ENCODE data around the gene TMTC3. TPM values are rescaled to one million over a fixed set of nuclear protein-coding genes. Genes with fewer than 3 reads are reported as not detected.

The TMTC3 gene
- total RNA-seq, 2 donors from 2014 or later, result 7.3 to 9.8 TPM

DNA sequence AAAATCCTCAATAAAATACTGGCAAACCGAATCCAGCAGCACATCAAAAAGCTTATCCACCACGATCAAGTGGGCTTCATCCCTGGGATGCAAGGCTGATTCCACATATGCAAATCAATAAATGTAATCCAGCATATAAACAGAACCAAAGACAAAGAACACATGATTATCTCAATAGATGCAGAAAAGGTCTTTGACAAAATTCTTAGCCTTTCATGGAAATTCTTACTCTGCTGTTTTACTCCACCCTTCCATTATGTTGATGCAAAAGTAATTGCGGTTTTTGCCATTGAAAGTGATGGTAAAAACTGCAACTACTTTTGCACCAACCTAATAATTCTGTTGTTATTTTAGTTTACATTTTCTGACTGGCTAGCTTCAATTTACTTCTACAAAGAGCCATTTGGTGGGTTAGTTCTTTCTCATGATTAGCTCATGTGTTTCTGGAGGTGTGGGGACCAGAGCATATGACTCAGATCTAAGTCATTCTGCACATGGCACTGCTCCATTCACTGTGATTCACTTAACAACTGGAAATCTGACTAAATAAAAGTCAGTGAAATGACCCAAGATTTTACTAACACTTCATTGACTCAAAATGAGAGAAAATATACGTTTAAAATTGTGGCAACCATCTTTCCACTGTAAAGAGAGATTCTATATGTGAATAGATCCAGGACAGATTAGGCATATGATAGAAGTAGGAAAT, 99.9 kb downstream of the TMTC3 start:
- Mint-ChIP-seq H3K4me3 (peak overlapping the region; percentile 25 to 70), H3K27me3 (ENCODE audit: low read depth) (peaks cover 24% of the 10 kb centered on the region), H3K27ac (peak overlapping the region; percentile 95), H3K4me1 (ENCODE audit: low read depth) (peaks cover 51% of the 10 kb centered on the region), H3K9me3 (peaks cover 5 to 7% of the 10 kb centered on the region in 2 donors), H3K36me3 (ENCODE audit: insufficient read depth in 2 of 2) (peaks cover 4 to 5% of the 10 kb centered on the region in 2 donors)
- ATAC-seq (replicated peaks in 1 of 2) (peak; percentile 96 to 98), DNase-seq (peak; percentile 57 to 58)

DNA sequence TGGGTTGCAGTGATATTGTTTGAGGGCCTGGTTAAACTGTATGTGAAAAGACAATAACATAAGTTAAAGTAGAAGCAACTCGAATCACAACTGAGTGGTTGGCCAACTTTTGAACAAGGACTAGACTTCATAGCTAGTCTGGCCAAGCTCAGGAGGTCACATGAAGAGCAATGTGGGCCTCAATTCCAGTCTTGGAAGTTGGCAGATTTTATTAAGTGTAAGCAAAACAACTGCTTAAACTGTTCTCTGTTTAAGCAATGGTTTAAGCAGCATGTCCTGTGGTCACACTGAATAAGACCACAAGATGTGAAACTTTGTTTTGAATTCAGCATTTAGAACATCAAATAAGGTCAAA, 100.4 kb downstream of the TMTC3 start:
- peaks cover 4 to 5% of the 10 kb centered on the region in 2 donors for H3K36me3 Mint-ChIP-seq (ENCODE audit: insufficient read depth in 2 of 2)
- H3K27ac Mint-ChIP-seq, result peak overlapping the region; percentile 95
- DNase-seq (peak in 1 of 2 donors; percentile 9), ATAC-seq (replicated peaks in 1 of 2) (no peak)
- H3K9me3 Mint-ChIP-seq, result peaks cover 5 to 7% of the 10 kb centered on the region in 2 donors
- H3K4me3 Mint-ChIP-seq, result peak overlapping the region; percentile 25 to 70
- peaks cover 26% of the 10 kb centered on the region for H3K27me3 Mint-ChIP-seq (ENCODE audit: low read depth)
- H3K4me1 Mint-ChIP-seq (ENCODE audit: low read depth), result peaks cover 46% of the 10 kb centered on the region

DNA sequence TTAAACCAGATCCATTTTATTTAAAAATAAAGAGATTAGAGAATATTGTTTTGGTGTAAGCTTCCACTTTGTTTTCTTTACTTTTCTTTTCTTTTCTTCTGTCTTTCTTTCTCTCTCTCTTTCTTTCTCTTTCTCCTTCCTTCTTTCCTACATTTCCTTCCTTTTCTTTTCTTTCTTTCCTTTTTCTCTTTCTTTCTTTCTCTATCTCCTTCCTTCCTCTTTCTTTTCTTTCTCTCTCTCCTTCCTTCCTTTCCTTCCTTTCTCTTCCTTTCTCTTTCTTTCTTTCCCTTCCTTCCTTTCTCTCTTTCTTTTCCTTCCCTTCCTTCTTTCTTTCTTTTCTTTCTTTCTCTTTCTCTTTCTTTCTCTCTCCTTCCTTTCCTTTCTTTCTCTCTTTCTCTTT, 100.8 kb downstream of the TMTC3 start:
- Mint-ChIP-seq H3K9me3 (peaks cover 5 to 7% of the 10 kb centered on the region in 2 donors), H3K36me3 (ENCODE audit: insufficient read depth in 2 of 2) (peaks cover 3 to 5% of the 10 kb centered on the region in 2 donors), H3K27me3 (ENCODE audit: low read depth) (peaks cover 26% of the 10 kb centered on the region), H3K27ac (peak overlapping the region; percentile 95), H3K4me3 (peak overlapping the region; percentile 53 to 70), H3K4me1 (ENCODE audit: low read depth) (peaks cover 42% of the 10 kb centered on the region)
- DNase-seq, result no peak
- no peak for ATAC-seq (replicated peaks in 1 of 2)

DNA sequence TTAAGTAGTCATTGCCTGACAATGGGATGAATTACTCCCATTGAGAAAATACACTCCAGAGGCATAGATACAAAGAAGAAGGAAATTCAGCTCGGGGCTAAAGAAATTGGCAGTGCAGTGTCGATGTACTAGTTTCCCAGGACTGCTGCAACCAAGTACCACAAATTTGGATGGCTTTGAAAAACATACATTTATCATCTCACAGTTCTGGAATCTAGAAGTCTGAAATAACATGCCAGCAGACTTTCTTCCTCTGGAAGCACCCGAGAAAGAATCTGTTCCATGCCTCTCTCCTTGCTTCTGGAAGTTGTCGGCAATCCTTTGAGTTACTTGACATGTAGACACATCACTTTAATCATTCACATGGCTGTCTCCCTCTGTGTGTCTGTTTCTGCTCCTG, 101.9 kb downstream of the TMTC3 start:
- H3K27ac Mint-ChIP-seq, result no peak overlapping the region

DNA sequence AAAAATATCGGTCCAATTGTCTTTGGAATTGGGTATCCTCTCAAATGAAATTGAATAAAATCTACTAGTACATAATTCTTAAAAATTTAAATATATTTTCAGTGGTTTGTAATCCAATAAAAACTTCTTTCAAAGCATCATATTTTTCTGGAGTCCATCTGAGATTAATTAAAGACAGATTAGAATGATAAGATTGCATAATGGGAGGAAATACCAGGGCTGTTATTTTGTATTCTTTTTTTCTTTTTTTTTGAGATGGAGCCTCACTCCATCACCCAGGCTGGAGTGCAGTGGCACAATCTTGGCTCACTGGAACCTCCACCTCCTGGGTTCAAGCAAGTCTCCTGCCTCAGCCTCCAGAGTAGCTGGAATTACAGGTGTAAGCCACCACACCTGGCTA, 103.8 kb downstream of the TMTC3 start:
- peaks cover 35% of the 10 kb centered on the region for H3K4me1 Mint-ChIP-seq (ENCODE audit: low read depth)
- no peak for ATAC-seq (replicated peaks in 1 of 2)

More for the DNA sequence above, 101.9 kb downstream of the TMTC3 start:
- no peak for DNase-seq
- Mint-ChIP-seq H3K9me3 (peaks cover 5 to 7% of the 10 kb centered on the region in 2 donors), H3K27me3 (ENCODE audit: low read depth) (peaks cover 34% of the 10 kb centered on the region), H3K4me1 (ENCODE audit: low read depth) (peaks cover 36% of the 10 kb centered on the region), H3K4me3 (no peak overlapping the region), H3K36me3 (ENCODE audit: insufficient read depth in 2 of 2) (peaks cover 2 to 5% of the 10 kb centered on the region in 2 donors)
- no peak for ATAC-seq (replicated peaks in 1 of 2)

DNA sequence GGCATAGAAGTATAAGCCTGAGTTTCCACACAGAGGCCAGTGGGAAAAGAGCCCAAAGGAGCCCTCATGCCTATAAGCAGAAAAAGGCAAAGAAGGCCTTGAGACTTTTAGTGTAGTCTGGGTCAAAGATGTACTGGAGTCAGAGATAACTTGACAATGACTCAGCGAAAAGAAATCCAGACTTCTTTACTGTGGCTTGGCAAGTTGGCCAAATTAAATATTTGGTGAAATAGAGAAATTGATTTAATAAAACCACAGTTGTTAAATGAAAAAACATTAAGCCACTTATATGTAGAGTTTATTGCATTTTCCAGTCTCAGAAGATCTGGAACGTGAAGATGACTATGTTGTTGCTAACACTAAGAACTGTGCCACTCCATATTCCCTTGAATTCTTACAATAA, 105.1 kb downstream of the TMTC3 start:
- Mint-ChIP-seq H3K4me1 (ENCODE audit: low read depth) (peaks cover 24% of the 10 kb centered on the region), H3K27me3 (ENCODE audit: low read depth) (peaks cover 41% of the 10 kb centered on the region), H3K9me3 (peaks cover 2 to 7% of the 10 kb centered on the region in 2 donors), H3K4me3 (no peak overlapping the region), H3K27ac (no peak overlapping the region), H3K36me3 (ENCODE audit: insufficient read depth in 2 of 2) (no peaks in the 10 kb centered on the region)
- DNase-seq, result no peak
- ATAC-seq (replicated peaks in 1 of 2), result no peak

More for the DNA sequence above, 103.8 kb downstream of the TMTC3 start:
- H3K36me3 Mint-ChIP-seq (ENCODE audit: insufficient read depth in 2 of 2), result no peaks in the 10 kb centered on the region
- H3K9me3 Mint-ChIP-seq, result peaks cover 2 to 7% of the 10 kb centered on the region in 2 donors
- H3K27ac Mint-ChIP-seq, result no peak overlapping the region
- no peak for DNase-seq
- peaks cover 34% of the 10 kb centered on the region for H3K27me3 Mint-ChIP-seq (ENCODE audit: low read depth)
- H3K4me3 Mint-ChIP-seq, result no peak overlapping the region

DNA sequence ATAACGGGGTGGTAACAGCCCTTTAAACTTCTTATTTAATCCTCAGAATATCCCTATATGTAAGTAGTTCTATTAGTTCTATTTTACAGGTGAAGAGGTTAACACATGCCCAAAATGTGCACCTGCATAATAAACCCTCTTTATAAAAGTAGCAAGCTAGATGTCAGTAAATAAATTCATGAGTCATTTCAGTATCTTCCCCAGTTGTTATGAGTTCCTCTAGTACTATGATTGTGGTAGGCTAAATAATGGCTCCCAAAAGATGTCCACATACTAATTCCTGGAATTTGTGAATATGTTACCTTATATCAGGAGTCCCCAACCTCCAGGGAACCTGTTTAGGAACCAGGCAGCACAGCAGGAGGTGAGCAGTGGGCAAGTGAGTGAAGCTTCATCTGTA, 106.5 kb downstream of the TMTC3 start:
- DNase-seq, result no peak
- no peaks in the 10 kb centered on the region for H3K36me3 Mint-ChIP-seq (ENCODE audit: insufficient read depth in 2 of 2)
- H3K27me3 Mint-ChIP-seq (ENCODE audit: low read depth), result peaks cover 44% of the 10 kb centered on the region
- ATAC-seq (replicated peaks in 1 of 2), result peak in 1 of 2 donors; percentile 17
- H3K27ac Mint-ChIP-seq, result no peak overlapping the region
- no peak overlapping the region for H3K4me3 Mint-ChIP-seq
- peaks cover 1 to 2% of the 10 kb centered on the region in 2 donors for H3K9me3 Mint-ChIP-seq
- peaks cover 10% of the 10 kb centered on the region for H3K4me1 Mint-ChIP-seq (ENCODE audit: low read depth)

Other genes starting within 250 kb of the TMTC3 start
- under 1 TPM; 0.12 to 0.36 TPM for gene C12orf50, start 112.9 kb upstream of the TMTC3 start, total RNA-seq
- 10 to 100 TPM; 14.1 to 14.3 TPM for gene CEP290, start 219 bp upstream of the TMTC3 start, total RNA-seq